Activated T-helper 2 cell treated with anti-CD3 and anti-CD28 coated beads, Interferon-gamma antibody, Interleukin-2, Interleukin-4, amounts not matched to agents 10 μg/mL and 5 μg/mL and 100 μg/mL, durations not matched to agents 14 hours and 24 hours and 36 hours (primary cell): ENCODE data around the gene CCDC126. TPM values are rescaled to one million over a fixed set of nuclear protein-coding genes. Genes with fewer than 3 reads are reported as not detected.
"Not testable (repeated sequence)": the region's sequence is repeated elsewhere in the genome, so short reads cannot be mapped to it uniquely, and the experiment has no call there.

ENCODE experiments used
- DNase-seq: peaks from one replicate; pipeline ENCODE4 v3.0.0; 2021; ENCODE audit warnings: low spot score
- H3K27ac Mint-ChIP-seq: one replicate; pipeline ENCODE4 v1.8.0; 2021; ENCODE audit warnings: mixed read lengths
- H3K27me3 Mint-ChIP-seq: one replicate; pipeline ENCODE4 v1.8.0; 2021; ENCODE audit warnings: low read depth, mixed read lengths
- H3K36me3 Mint-ChIP-seq: one replicate; pipeline ENCODE4 v1.8.0; 2021; ENCODE audit warnings: low read depth, mixed read lengths
- H3K4me1 Mint-ChIP-seq: one replicate; pipeline ENCODE4 v1.8.0; 2021; ENCODE audit warnings: low read depth, mixed read lengths
- H3K4me3 Mint-ChIP-seq: one replicate; pipeline ENCODE4 v1.8.0; 2021; ENCODE audit warnings: low read depth, mild to moderate bottlenecking, moderate library complexity, mixed read lengths
- H3K9me3 Mint-ChIP-seq: one replicate; pipeline ENCODE4 v1.8.0; 2021; ENCODE audit warnings: mixed read lengths
- intact Hi-C: fragments of 100-400 bp; cut with micrococcal nuclease; formaldehyde crosslinking; loops from one replicate; pipeline ENCODE4 v1.15.1; 2023
- total RNA-seq: library from RNA; stranded (reverse); gene quantifications from 2 replicates; pipeline ENCODE4 v1.2.3, GENCODE V29; 2022

Gene CCDC126, protein sequence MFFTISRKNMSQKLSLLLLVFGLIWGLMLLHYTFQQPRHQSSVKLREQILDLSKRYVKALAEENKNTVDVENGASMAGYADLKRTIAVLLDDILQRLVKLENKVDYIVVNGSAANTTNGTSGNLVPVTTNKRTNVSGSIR
- 6.1 and 6.3 TPM in 2 replicates for total RNA-seq

DNA sequence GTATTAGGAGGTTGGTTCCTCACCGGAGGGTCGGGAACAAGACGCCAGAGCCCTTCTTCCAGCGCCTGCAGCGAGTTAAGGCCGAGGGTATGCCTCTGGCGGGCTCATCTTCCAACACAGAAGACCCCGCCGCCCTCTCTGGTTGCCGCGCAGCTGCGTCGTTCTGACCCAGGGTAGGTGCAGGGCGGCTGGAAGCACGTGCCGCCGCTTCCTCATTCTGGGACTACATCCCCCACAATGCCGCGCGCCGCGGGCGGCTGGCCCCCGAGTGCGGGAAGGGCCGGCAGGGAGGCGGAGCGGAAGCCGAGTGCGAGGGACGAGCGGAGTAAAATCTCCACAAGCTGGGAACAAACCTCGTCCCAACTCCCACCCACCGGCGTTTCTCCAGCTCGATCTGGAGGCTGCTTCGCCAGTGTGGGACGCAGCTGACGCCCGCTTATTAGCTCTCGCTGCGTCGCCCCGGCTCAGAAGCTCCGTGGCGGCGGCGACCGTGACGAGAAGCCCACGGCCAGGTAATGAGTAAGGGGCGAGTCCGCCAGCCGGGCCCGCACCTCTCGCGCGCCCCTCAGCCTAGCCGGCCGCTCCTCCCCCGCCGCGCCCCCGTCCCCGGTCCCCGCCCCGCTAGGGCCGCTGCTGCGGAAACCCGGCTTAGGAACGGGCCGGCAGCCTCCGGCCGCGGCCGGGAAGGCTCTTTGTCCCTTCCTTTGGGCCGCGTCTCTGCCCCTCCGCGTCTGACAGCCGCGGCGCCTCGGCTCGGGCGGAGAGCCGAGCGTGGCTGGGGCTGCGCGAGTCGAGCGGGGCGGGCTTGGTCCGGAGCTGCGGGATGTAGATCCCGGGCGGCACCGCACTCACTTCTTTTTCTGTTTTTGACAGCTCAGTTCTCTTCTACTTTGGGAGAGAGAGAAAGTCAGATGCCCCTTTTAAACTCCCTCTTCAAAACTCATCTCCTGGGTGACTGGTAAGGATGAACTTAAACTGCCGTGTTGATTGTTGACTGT is at the start of gene CCDC126:
TSS of gene CCDC126 (plus strand) at position 289 of the 998 bp plus-strand sequence. CDS start 13,934 bp downstream, outside the sequence.
- intact Hi-C loops = loop anchor here (1.0 to 10.0 kb wide), 7 partner anchors 50 to 1663 kb away; partner anchors contain the start of genes IGF2BP3 and PALS2
- peaks cover 3% of the 10 kb centered on the region for H3K9me3 Mint-ChIP-seq
- DNase-seq = peak; percentile 73
- peak within 1 kb of the TSS; percentile 78 for H3K27ac Mint-ChIP-seq
- H3K36me3 Mint-ChIP-seq = peaks cover 11% of the 10 kb centered on the region
- peaks cover 53% of the 10 kb centered on the region for H3K4me1 Mint-ChIP-seq
- H3K4me3 Mint-ChIP-seq = peak within 1 kb of the TSS; percentile 89
- H3K27me3 Mint-ChIP-seq = peaks cover 5% of the 10 kb centered on the region

DNA sequence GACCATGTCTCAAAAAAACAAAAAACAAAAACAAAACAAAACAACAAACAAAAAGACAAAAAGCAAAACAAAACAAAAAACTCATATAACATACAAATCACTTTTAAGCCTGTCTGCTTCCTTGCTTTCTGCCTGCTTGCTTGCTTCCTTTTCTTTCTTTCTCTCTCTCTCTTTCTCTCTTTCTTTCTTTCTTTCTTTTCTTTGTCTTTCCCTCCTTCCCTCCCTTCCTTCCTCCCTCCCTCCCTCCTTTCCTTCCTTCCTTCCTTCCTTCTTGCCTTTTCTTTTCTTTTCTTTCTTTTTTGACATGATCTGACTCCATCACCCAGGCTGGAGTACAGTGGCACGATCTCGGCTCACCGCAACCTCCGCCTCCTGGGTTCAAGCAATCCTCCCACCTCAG is 49.5 kb upstream of the CCDC126 start:
- H3K27ac Mint-ChIP-seq = no peak overlapping the region
- no peak overlapping the region for H3K4me3 Mint-ChIP-seq
- H3K36me3 Mint-ChIP-seq = no peaks in the 10 kb centered on the region
- H3K27me3 Mint-ChIP-seq = peaks cover 7% of the 10 kb centered on the region
- intact Hi-C loops = loop anchor here (1.0 kb wide), 3 partner anchors 50 to 274 kb away; partner anchors contain the start of gene CCDC126
- DNase-seq = no peak
- H3K4me1 Mint-ChIP-seq = peaks cover 7% of the 10 kb centered on the region
- no peaks in the 10 kb centered on the region for H3K9me3 Mint-ChIP-seq

DNA sequence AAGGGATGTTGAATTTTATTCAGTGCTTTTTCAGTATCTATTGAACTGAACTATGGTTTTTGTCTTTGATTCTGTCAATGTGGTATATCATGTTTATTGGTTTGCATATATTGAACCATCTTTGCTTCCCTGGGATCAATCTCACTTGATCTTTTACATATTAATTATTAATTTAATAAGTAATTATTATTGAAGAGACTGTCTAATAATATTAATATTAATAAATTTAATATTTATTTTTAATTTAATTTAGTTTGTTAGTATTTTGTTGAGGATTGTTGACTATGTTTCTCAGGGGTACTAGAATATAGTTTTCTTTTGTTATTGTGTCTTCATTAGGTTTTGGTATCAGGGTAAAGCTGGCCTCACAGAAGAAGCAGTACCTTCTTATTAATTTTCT is 38.9 kb upstream of the CCDC126 start:
- H3K27me3 Mint-ChIP-seq = peaks cover 44% of the 10 kb centered on the region
- intact Hi-C loops = no loop called here

DNA sequence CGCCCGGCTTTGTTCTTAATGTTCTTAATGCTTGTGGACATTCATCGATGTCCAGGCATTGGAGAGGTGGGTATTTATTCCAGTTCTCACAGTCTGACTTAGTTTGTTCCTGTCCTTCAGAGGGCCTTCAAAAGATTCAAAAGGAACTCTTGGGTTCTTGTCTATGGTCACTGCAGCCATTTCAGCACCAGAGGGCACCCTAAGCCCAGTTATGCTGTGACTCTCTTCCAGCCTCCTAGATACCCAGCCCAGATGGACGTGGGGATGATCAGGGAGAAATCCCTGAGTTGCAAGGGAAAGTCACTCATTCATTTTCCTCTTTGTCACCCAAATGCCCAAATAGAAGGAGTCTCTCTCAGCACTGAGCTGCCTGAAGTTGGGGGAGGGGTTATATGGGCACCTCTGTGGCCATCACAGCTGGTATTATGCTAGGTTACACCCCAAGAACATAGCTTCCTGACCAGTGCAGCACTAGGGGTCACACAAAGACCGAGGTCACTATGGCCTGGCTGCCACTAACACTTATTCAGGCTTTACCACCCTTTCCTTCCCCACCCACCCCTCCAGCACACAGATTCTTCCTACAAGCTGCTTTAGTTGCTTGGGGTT is 26.5 kb upstream of the CCDC126 start:
- intact Hi-C loops = loop anchor here (1.0 to 2.0 kb wide), 2 partner anchors 24 to 142 kb away; no protein-coding TSS in a partner anchor
- Mint-ChIP-seq H3K36me3 (no peaks in the 10 kb centered on the region), H3K27ac (no peak overlapping the region), H3K4me3 (no peak overlapping the region), H3K27me3 (peaks cover 15% of the 10 kb centered on the region), H3K9me3 (no peaks in the 10 kb centered on the region), H3K4me1 (no peaks in the 10 kb centered on the region)
- peak; percentile 51 for DNase-seq

More for the DNA sequence above, 38.9 kb upstream of the CCDC126 start:
- Mint-ChIP-seq H3K27ac (no peak overlapping the region), H3K36me3 (no peaks in the 10 kb centered on the region), H3K4me3 (no peak overlapping the region), H3K9me3 (no peaks in the 10 kb centered on the region), H3K4me1 (no peaks in the 10 kb centered on the region)
- no peak for DNase-seq

DNA sequence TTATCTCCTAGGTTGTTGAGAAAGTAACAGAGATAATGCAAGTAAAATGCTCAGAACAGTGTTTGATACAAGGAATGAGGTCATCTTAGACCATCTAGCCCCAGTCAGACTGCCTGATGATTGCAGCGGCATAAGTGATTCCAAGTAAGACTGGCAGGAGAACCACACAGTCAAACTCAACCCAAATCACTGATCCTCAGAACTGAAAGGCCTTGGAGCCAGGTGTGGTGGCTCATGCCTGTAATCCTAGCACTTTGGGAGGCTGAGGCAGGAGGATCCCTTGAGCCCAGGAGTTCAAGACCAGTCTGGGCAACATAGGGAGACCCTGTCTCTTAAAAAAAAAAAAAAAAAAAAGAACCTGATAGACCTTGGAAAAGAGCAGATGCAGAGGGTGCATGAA is 15.2 kb upstream of the CCDC126 start:
- H3K27ac Mint-ChIP-seq, H3K27me3 Mint-ChIP-seq, H3K4me1 Mint-ChIP-seq, H3K9me3 Mint-ChIP-seq, intact Hi-C loops, DNase-seq, H3K36me3 Mint-ChIP-seq, H3K4me3 Mint-ChIP-seq: not testable (repeated sequence)

DNA sequence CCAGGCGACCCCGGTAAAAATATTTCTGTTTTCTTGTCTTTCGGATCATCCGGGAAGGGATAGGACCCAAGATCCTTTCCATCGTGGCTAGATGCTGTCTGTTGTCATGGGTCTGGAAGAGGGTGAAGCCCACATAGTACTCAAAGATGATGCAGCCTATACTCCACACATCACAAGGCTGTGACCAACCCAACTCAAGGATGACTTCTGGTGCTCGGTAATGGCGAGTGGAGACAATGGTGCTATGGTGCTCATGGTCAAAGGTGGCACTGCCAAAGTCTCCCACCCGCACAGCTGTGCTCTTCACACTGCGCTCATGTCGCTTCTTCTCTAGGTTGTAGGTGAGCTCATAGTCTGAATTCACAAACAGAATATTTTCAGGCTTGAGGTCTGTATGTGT is 11.9 kb upstream of the CCDC126 start:
- H3K4me3 Mint-ChIP-seq, H3K27me3 Mint-ChIP-seq, H3K27ac Mint-ChIP-seq, H3K4me1 Mint-ChIP-seq, DNase-seq, intact Hi-C loops, H3K36me3 Mint-ChIP-seq, H3K9me3 Mint-ChIP-seq: not testable (repeated sequence)

DNA sequence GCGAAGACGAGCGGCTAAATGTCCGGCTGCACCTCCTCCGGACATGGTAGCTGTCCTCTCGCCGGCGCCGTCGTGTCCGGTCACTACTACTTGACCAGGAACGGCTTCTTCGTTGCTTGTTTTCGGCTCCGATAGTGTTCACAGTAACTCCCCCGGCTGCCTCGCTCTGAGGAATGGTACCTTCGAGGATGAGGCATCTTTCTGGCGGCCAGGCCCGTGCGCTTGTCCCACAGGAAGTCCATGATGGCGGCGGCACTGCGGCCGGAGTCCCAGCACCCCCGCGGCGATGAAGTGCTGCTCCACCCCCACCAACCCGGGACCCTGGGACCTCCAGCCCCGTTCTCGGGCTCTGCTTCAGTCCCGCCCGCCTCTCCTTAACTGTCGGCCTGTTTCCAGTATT is 11.0 kb upstream of the CCDC126 start:
- Mint-ChIP-seq H3K9me3 (no peaks in the 10 kb centered on the region), H3K4me1 (no peaks in the 10 kb centered on the region), H3K4me3 (no peak overlapping the region), H3K27ac (no peak overlapping the region), H3K36me3 (no peaks in the 10 kb centered on the region), H3K27me3 (peaks cover 2% of the 10 kb centered on the region)
- intact Hi-C loops = no loop called here
- DNase-seq = no peak

DNA sequence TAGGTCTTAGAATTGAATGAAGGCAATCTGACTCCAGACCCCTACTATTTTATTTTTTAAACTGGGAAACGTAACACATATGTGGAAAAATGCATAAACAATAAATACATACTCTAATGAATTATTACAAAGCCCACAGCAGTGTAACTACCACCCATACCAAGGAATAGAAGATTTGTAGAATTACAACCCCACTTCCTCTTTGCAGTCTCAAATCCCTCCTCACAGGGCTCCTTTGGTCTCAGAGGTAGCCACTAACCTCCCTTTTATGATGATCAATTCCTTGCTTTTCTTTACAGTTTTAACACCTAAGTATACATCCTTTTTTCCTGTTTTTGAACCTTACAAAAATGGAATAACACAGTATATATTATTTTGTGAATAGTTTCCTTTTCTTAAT is 6.7 kb upstream of the CCDC126 start:
- no peaks in the 10 kb centered on the region for H3K9me3 Mint-ChIP-seq
- H3K27ac Mint-ChIP-seq = no peak overlapping the region
- no peaks in the 10 kb centered on the region for H3K36me3 Mint-ChIP-seq
- no peak overlapping the region for H3K4me3 Mint-ChIP-seq
- DNase-seq = no peak
- intact Hi-C loops = loop anchor here (10.0 kb wide), 3 partner anchors 926 to 1656 kb away; partner anchors contain the start of gene PALS2
- peaks cover 24% of the 10 kb centered on the region for H3K4me1 Mint-ChIP-seq
- H3K27me3 Mint-ChIP-seq = peaks cover 2% of the 10 kb centered on the region

DNA sequence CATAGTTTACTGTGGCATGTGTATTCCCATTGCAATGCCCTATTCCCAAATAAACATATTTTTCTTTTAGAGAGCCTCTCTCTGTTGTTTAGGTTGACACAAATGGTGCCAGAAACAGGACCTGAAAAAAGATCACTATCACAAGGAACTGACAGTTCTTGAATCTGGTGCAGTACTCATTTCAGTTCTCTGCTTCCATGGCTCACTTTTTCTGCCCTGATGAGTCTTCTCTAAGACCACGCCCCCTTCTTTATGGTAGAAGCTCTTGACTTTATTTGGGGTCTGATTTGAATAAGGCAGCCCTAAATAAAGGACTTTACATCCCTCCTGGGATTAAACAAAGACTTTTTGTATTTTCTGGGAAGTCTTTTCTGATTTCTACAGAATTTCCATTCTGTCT is 3.5 kb upstream of the CCDC126 start:
- peaks cover 3% of the 10 kb centered on the region for H3K9me3 Mint-ChIP-seq
- no peak overlapping the region for H3K4me3 Mint-ChIP-seq
- peaks cover 43% of the 10 kb centered on the region for H3K4me1 Mint-ChIP-seq
- intact Hi-C loops = loop anchor here (2.0 to 10.0 kb wide), 5 partner anchors 23 to 1659 kb away; partner anchors contain the start of genes PALS2 and TRA2A
- H3K27ac Mint-ChIP-seq = peak overlapping the region; percentile 77
- no peak for DNase-seq
- peaks cover 7% of the 10 kb centered on the region for H3K36me3 Mint-ChIP-seq
- peaks cover 7% of the 10 kb centered on the region for H3K27me3 Mint-ChIP-seq

DNA sequence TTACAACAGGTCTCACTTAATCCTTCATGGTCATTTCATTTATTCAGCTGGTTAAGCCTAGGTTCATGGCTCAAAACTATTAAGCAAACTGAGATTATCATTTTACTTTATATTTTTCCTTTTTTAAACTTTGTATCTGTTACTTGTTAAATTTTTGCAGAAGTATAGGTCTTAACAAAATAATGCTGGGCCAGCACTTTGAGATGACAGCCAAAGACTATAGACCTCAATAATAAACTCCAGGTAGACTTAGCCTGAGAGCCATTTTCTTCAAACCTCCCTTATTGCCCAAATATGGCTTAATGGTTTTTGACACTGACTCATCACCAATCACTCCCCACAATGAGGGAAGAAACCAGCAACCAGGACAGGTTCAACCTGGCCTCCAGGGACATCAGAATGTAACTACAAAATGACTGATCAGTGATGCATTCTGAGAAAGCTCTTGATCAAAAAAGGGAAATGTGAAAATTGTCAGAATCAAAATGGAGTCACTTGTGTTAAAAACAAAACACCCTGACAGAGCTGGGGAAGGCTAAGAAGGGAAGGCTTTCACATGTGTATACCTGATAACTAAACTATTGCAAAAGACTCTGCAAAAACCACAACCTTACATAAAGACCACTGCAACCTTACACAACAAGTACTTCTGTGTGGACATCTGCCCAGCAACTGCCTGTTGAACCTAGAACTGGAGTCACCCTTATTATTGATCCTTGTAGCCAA is 2.1 kb upstream of the CCDC126 start:
- peak; percentile 39 for DNase-seq
- Mint-ChIP-seq H3K4me3 (peak overlapping the region; percentile 2), H3K4me1 (peaks cover 49% of the 10 kb centered on the region), H3K9me3 (peaks cover 3% of the 10 kb centered on the region), H3K27ac (peak overlapping the region; percentile 73), H3K27me3 (peaks cover 5% of the 10 kb centered on the region), H3K36me3 (peaks cover 7% of the 10 kb centered on the region)
- intact Hi-C loops = loop anchor here (1.0 to 10.0 kb wide), 11 partner anchors 24 to 1660 kb away; partner anchors contain the start of genes FAM221A, IGF2BP3, PALS2 and TRA2A

DNA sequence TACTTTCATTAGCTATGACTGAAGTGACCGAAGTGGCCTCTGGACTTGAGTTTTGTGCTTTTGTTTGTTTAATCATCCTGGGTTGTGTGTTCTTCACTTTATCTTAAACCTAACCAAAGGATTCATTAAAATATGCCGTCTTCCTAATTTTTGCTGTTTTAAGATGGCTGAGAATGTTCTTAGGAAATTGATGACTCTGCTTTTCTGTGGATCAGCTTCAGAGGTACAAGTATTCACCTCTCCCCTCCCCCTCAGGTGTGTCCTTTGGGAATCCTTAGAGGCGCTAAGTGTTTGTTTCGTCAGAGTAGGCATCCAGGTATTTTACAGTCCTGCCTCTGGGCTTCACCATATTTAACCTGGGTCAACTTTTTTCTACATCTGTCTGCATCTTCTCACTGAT is 1.1 kb downstream of the CCDC126 start:
- peak overlapping the region; percentile 89 for H3K4me3 Mint-ChIP-seq
- H3K4me1 Mint-ChIP-seq = peaks cover 52% of the 10 kb centered on the region
- intact Hi-C loops = loop anchor here (5.0 to 10.0 kb wide), 6 partner anchors 126 to 1663 kb away; partner anchors contain the start of genes IGF2BP3 and PALS2
- no peak for DNase-seq
- peaks cover 11% of the 10 kb centered on the region for H3K36me3 Mint-ChIP-seq
- H3K9me3 Mint-ChIP-seq = peaks cover 3% of the 10 kb centered on the region
- peak overlapping the region; percentile 33 for H3K27ac Mint-ChIP-seq
- H3K27me3 Mint-ChIP-seq = peaks cover 5% of the 10 kb centered on the region

DNA sequence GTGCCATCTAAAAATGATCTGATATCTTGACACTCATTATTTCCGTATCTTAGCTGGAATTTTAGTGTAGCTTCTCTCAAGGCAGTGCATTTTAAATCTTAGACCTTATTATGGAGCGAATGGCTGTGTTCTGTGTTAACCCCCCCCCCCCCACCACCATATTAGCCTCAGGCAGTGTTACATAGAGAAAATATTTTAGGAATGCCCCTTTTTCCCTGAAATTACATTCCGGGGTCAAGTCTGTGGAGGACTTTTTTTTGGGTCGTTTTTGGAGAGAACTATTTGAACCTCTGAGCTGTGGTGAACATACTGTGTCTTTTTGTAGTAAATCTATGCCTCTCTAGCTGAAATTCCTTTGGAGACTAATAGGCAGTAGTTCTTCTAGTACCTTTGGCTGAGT is 3.1 kb downstream of the CCDC126 start:
- peaks cover 5% of the 10 kb centered on the region for H3K27me3 Mint-ChIP-seq
- no peak overlapping the region for H3K27ac Mint-ChIP-seq
- H3K4me1 Mint-ChIP-seq = peaks cover 34% of the 10 kb centered on the region
- no peak for DNase-seq
- intact Hi-C loops = no loop called here
- no peak overlapping the region for H3K4me3 Mint-ChIP-seq
- peaks cover 3% of the 10 kb centered on the region for H3K9me3 Mint-ChIP-seq
- peaks cover 11% of the 10 kb centered on the region for H3K36me3 Mint-ChIP-seq
